ENCODE results near the gene MRE11. TPM values are rescaled to one million over a fixed set of nuclear protein-coding genes. Genes with fewer than 3 reads are reported as not detected.
A peak's percentile ranks its signal among the peaks of the same experiment; 100 is the strongest.

The MRE11 gene
- polyA plus RNA-seq, 1 experiment: 10.3 TPM

GRCh38 chr11:94405062-94405833, 88.4 kb downstream of the MRE11 start:
- no peak for TF ChIP-seq CTCF (IDR thresholded peaks at IDR 0.05; ENCODE audit: low read depth, low read length)
- CTCF ChIA-PET: interaction anchor here (0.9 to 1.2 kb wide), 2 partner anchors 11 to 12 kb away, joined by 3 to 4 read pairs; no protein-coding TSS in a partner anchor
- no peak overlapping the region for H3K4me3 ChIP-seq (ENCODE audit: low read depth, low read length)
- POLR2A ChIA-PET: no interaction called here
- H3K9me3 ChIP-seq (ENCODE audit: control insufficient read depth, insufficient read depth, low read length): no peaks in the 10 kb centered on the region; the same call in 1 of the 2 replicates
- peaks cover 15% of the 10 kb centered on the region for H3K27me3 ChIP-seq (ENCODE audit: control insufficient read depth, insufficient read depth, low read length)
- DNase-seq (ENCODE audit: low read depth, low spot score): no peak
- no peak overlapping the region for H3K27ac ChIP-seq (ENCODE audit: low read depth, low read length)

- Histone ChIP-seq H3K27me3 (ENCODE audit: control insufficient read depth, insufficient read depth, low read length) (peaks cover 37% of the 10 kb centered on the region), H3K9me3 (ENCODE audit: control insufficient read depth, insufficient read depth, low read length) (no peaks in the 10 kb centered on the region; the same call in 1 of the 2 replicates), H3K4me3 (ENCODE audit: low read depth, low read length) (no peak overlapping the region), H3K27ac (ENCODE audit: low read depth, low read length) (no peak overlapping the region)
- DNase-seq (ENCODE audit: low read depth, low spot score): no peak
- POLR2A ChIA-PET: no interaction called here
- no peak for TF ChIP-seq CTCF (IDR thresholded peaks at IDR 0.05; ENCODE audit: low read depth, low read length)
- CTCF ChIA-PET: interaction anchor here (0.9 kb wide), 1 partner anchor 15 kb away, joined by 4 read pairs; no protein-coding TSS in a partner anchor
These were observed 91.3 kb downstream of the MRE11 start for GRCh38 chr11:94402355-94402754.

- CTCF ChIA-PET: interaction anchor here (0.7 to 0.9 kb wide), 2 partner anchors 16 to 231 kb away, joined by 3 to 4 read pairs; no protein-coding TSS in a partner anchor
- TF ChIP-seq CTCF (IDR thresholded peaks at IDR 0.05; ENCODE audit: low read depth, low read length): no peak
These were observed 91.8 kb downstream of the MRE11 start for GRCh38 chr11:94401773-94402265.

GRCh38 chr11:94400839-94401772, 92.5 kb downstream of the MRE11 start, which contains the start of gene GPR83:
Gene GPR83, minus strand, starts transcription at chr11:94401419. Its CDS starts 172 bp downstream, at chr11:94401247.
- peak within 1 kb of the TSS; percentile 58 for H3K4me3 ChIP-seq (ENCODE audit: low read depth, low read length)

More at GRCh38 chr11:94401773-94402265, 91.8 kb downstream of the MRE11 start:
- POLR2A ChIA-PET: no interaction called here
- no peak overlapping the region for H3K27ac ChIP-seq (ENCODE audit: low read depth, low read length)
- peak overlapping the region; percentile 58 for H3K4me3 ChIP-seq (ENCODE audit: low read depth, low read length)
- H3K27me3 ChIP-seq (ENCODE audit: control insufficient read depth, insufficient read depth, low read length): peaks cover 42% of the 10 kb centered on the region
- H3K9me3 ChIP-seq (ENCODE audit: control insufficient read depth, insufficient read depth, low read length): no peaks in the 10 kb centered on the region; the same call in 1 of the 2 replicates
- DNase-seq (ENCODE audit: low read depth, low spot score): no peak

More at GRCh38 chr11:94400839-94401772, 92.5 kb downstream of the MRE11 start, which contains the start of gene GPR83:
- ChIA-PET CTCF (interaction anchor here (0.7 to 0.9 kb wide), 2 partner anchors 17 to 230 kb away, joined by 3 to 4 read pairs; no protein-coding TSS in a partner anchor), POLR2A (no interaction called here)
- Histone ChIP-seq H3K27ac (ENCODE audit: low read depth, low read length) (no peak within 1 kb of the TSS), H3K9me3 (ENCODE audit: control insufficient read depth, insufficient read depth, low read length) (no peaks in the 10 kb centered on the region; the same call in 1 of the 2 replicates), H3K27me3 (ENCODE audit: control insufficient read depth, insufficient read depth, low read length) (peaks cover 46% of the 10 kb centered on the region)
- no peak for TF ChIP-seq CTCF (IDR thresholded peaks at IDR 0.05; ENCODE audit: low read depth, low read length)
- no peak for DNase-seq (ENCODE audit: low read depth, low spot score)

Data from AG04450 (cell line).